HCT116 (cell line): ENCODE results near the gene ALPP. TPM values are rescaled to one million over a fixed set of nuclear protein-coding genes. Genes with fewer than 3 reads are reported as not detected.

ENCODE experiments used
- ATAC-seq: fragments of 200-7000 bp; cut with Tn5 transposase; 2 replicates; pipeline ENCODE4 v1.9.1; 2020; ENCODE audit warnings: mild to moderate bottlenecking, moderate library complexity
- BruUV-seq: library from RNA; stranded (reverse); fragments of 400-500 nt; replicated peaks from 2 replicates; lab custom pipeline; 2021; lab: Mats Ljungman, UMichigan
- CTCF ChIA-PET: fragments of 300-600 bp; sonication (Branson Sonifier 250); formaldehyde crosslinking; loops from one replicate; lab custom pipeline; 2021; ENCODE audit warnings: antibody characterized with exemption; lab: Charles Lee
- POLR2A ChIA-PET: fragments of 300-600, 350-600 bp; sonication (Branson Sonifier 250); formaldehyde crosslinking; loops from one replicate; lab custom pipeline; 2021; ENCODE audit warnings: antibody characterized with exemption; lab: Charles Lee
- RAD21 ChIA-PET, 2 experiments: fragments of 300-600 bp; sonication (Branson Sonifier 250); formaldehyde crosslinking; loops; one replicate each; lab custom pipeline; 2023; ENCODE audit warnings: low total read pairs in 2 of 2; ENCODE audit not compliant: uncharacterized antibody in 2 of 2, unreplicated experiment in 2 of 2, low non-redundant PET in 1 of 2; lab: Charles Lee
- DNase-seq: peaks from one replicate; pipeline ENCODE4 v3.0.0-alpha.2; 2010; ENCODE audit warnings: low read depth, low spot score
- H2AFZ ChIP-seq: fragments of 200-600 bp; shearing (Covaris generic), sonication (generic); 2 replicates; pipeline ENCODE4 v1.6.1; 2017; ENCODE audit warnings: low read depth, mixed run types, mixed read lengths, antibody characterized with exemption, low read length; ENCODE audit not compliant: poor library complexity, severe bottlenecking
- H3K27ac ChIP-seq: 2 replicates; pipeline ENCODE4 v1.5.1; 2012; ENCODE audit warnings: low read depth, low read length
- H3K27me3 ChIP-seq: fragments of 200-600 bp; sonication (generic); 2 replicates; pipeline ENCODE4 v1.6.1; 2016; ENCODE audit warnings: mixed run types, low read length, mixed read lengths; ENCODE audit not compliant: insufficient read depth
- H3K36me3 ChIP-seq, 2 experiments: fragments of 200-500 bp in 1 of 2; fragments of 200-600 bp in 1 of 2; sonication (Bioruptor generic) in 1 of 2; sonication (generic) in 1 of 2; 2 replicates each; pipeline versions ENCODE4 v1.5.1 to v1.6.1; 2014 to 2016; ENCODE audit warnings: low read length in 2 of 2, inconsistent platforms in 1 of 2, mixed read lengths in 1 of 2, mixed run types in 1 of 2; ENCODE audit not compliant: insufficient read depth in 2 of 2, control insufficient read depth in 1 of 2
- H3K4me1 ChIP-seq, 2 experiments: fragments of 200-600 bp in 1 of 2; sonication (generic) in 1 of 2; 2 replicates each; pipeline versions ENCODE4 v1.5.1 to v1.6.1; 2012 to 2017; ENCODE audit warnings: low read length in 2 of 2, inconsistent platforms in 1 of 2, mild to moderate bottlenecking in 1 of 2, mixed read lengths in 1 of 2, mixed run types in 1 of 2, moderate library complexity in 1 of 2; ENCODE audit not compliant: insufficient read depth in 2 of 2, control insufficient read depth in 1 of 2
- H3K4me2 ChIP-seq: fragments of 200-600 bp; sonication (generic); 2 replicates; pipeline ENCODE4 v1.6.1; 2017; ENCODE audit warnings: mixed run types, low read length, mixed read lengths
- H3K4me3 ChIP-seq, 2 experiments: fragments of 200-600 bp in 1 of 2; sonication (generic) in 1 of 2; replicated peaks in 1 of 2; 2 replicates each; pipeline ENCODE4 v1.5.1; 2011 to 2016; ENCODE audit warnings: low read length in 2 of 2, control low read depth in 1 of 2, low read depth in 1 of 2, mild to moderate bottlenecking in 1 of 2, mixed read lengths in 1 of 2, mixed run types in 1 of 2
- H3K79me2 ChIP-seq: fragments of 200-600 bp; sonication (generic); 2 replicates; pipeline ENCODE4 v1.6.1; 2017; ENCODE audit warnings: mild to moderate bottlenecking, mixed run types, low read length, moderate library complexity, mixed read lengths; ENCODE audit not compliant: insufficient read depth
- H3K9ac ChIP-seq: fragments of 200-600 bp; sonication (generic); 2 replicates; pipeline ENCODE4 v1.6.1; 2016; ENCODE audit warnings: low read length, mixed read lengths
- H3K9me2 ChIP-seq: fragments of 200-600 bp; sonication (generic), shearing (Covaris generic); 2 replicates; pipeline ENCODE4 v1.6.1; 2017; ENCODE audit warnings: mixed run types, mild to moderate bottlenecking, moderate library complexity; ENCODE audit not compliant: insufficient read depth
- H3K9me3 ChIP-seq, 2 experiments: fragments of 200-500 bp in 1 of 2; fragments of 200-600 bp in 1 of 2; sonication (Bioruptor generic) in 1 of 2; sonication (generic) in 1 of 2; 2 replicates each; pipeline ENCODE4 v1.6.1; 2014 to 2017; ENCODE audit warnings: low read length in 2 of 2, mixed read lengths in 2 of 2, inconsistent platforms in 1 of 2, low read depth in 1 of 2, mild to moderate bottlenecking in 1 of 2, mixed run types in 1 of 2, moderate library complexity in 1 of 2; ENCODE audit not compliant: control insufficient read depth in 1 of 2, insufficient read depth in 1 of 2
- H4K20me1 ChIP-seq: fragments of 200-600 bp; sonication (generic), shearing (Covaris generic); 2 replicates; pipeline ENCODE4 v1.6.1; 2017; ENCODE audit warnings: mixed run types, mild to moderate bottlenecking, moderate library complexity; ENCODE audit not compliant: insufficient read depth
- ATF3 ChIP-seq: IDR thresholded peaks from 2 replicates; pipeline ENCODE4 v1.6.1; 2012
- CBX3 ChIP-seq: IDR thresholded peaks from 2 replicates; pipeline ENCODE4 v1.6.1; 2012; ENCODE audit warnings: low read depth
- CEBPB ChIP-seq: IDR thresholded peaks from 2 replicates; pipeline ENCODE4 v1.6.1; 2012; ENCODE audit warnings: low read depth
- EGR1 ChIP-seq: IDR thresholded peaks from 2 replicates; pipeline ENCODE4 v1.6.1; 2012; ENCODE audit warnings: low read depth
- ELF1 ChIP-seq: IDR thresholded peaks from 2 replicates; pipeline ENCODE4 v1.6.1; 2012; ENCODE audit warnings: low read depth, borderline replicate concordance
- EZH2 ChIP-seq: fragments of 200-600 bp; sonication (generic); IDR thresholded peaks from 2 replicates; pipeline ENCODE4 v1.6.1; 2017; ENCODE audit warnings: antibody characterized with exemption, mixed run types
- FOSL1 ChIP-seq: IDR thresholded peaks from 2 replicates; pipeline ENCODE4 v1.6.1; 2012; ENCODE audit warnings: low read depth
- JUND ChIP-seq: IDR thresholded peaks from 2 replicates; pipeline ENCODE4 v1.6.1; 2012
- MAX ChIP-seq: IDR thresholded peaks from 2 replicates; pipeline ENCODE4 v1.6.1; 2012
- POLR2A ChIP-seq: IDR thresholded peaks from 2 replicates; pipeline ENCODE4 v1.7.0; 2011; ENCODE audit warnings: borderline replicate concordance; ENCODE audit not compliant: insufficient read depth, insufficient read length; ENCODE audit errors: extremely low read depth
- POLR2AphosphoS5 ChIP-seq: IDR thresholded peaks from 2 replicates; pipeline ENCODE4 v1.6.1; 2011; ENCODE audit warnings: mild to moderate bottlenecking, low read depth, low read length, moderate library complexity
- RAD21 ChIP-seq: IDR thresholded peaks from 2 replicates; pipeline ENCODE4 v1.6.1; 2012; ENCODE audit warnings: low read depth, mild to moderate bottlenecking
- SIN3A ChIP-seq: IDR thresholded peaks from 2 replicates; pipeline ENCODE4 v1.6.1; 2012; ENCODE audit warnings: low read depth
- SP1 ChIP-seq: IDR thresholded peaks from 2 replicates; pipeline ENCODE4 v1.6.1; 2012; ENCODE audit warnings: low read depth
- SRF ChIP-seq: IDR thresholded peaks from 2 replicates; pipeline ENCODE4 v1.6.1; 2012; ENCODE audit warnings: low read depth
- TCF7L2 ChIP-seq: IDR thresholded peaks from 2 replicates; pipeline ENCODE4 v1.7.0; 2011; ENCODE audit warnings: borderline replicate concordance, inconsistent platforms; ENCODE audit not compliant: insufficient read depth, insufficient read length; ENCODE audit errors: extremely low read depth
- ZFX ChIP-seq: fragments of 450-650 bp; IDR thresholded peaks from 2 replicates; pipeline ENCODE4 v1.6.1; 2017
- ZNF274 ChIP-seq: fragments of 200-500 bp; sonication (Bioruptor generic); IDR thresholded peaks from 2 replicates; pipeline ENCODE4 v1.6.1; 2014; ENCODE audit warnings: mild to moderate bottlenecking, low read depth, low read length, inconsistent platforms
- intact Hi-C: fragments of 100-400 bp; cut with micrococcal nuclease; formaldehyde crosslinking; loops from 2 replicates; pipeline ENCODE4 v1.10.0; 2022
- total RNA-seq: library from RNA; stranded (reverse); gene quantifications from one replicate; pipeline ENCODE4 v1.2.1, GENCODE V29; 2021; ENCODE audit not compliant: unreplicated experiment
- TF ChIP-seq, protein P1 (sequence below): IDR thresholded peaks from 2 replicates; pipeline ENCODE4 v1.6.1; 2011; ENCODE audit warnings: mild to moderate bottlenecking, low read length, moderate library complexity; ENCODE audit not compliant: insufficient replicate concordance; ENCODE audit errors: extremely low read depth
- TF ChIP-seq, protein P2 (sequence below): IDR thresholded peaks from 2 replicates; pipeline ENCODE4 v1.6.1; 2012; ENCODE audit warnings: low read depth

The ALPP gene
- total RNA-seq, 1 experiment from 2014 or later = 0.34 TPM

- H3K4me2 ChIP-seq = peak overlapping the region; percentile 83
- no peak overlapping the region for H3K27ac ChIP-seq
- DNase-seq (no peak), ATAC-seq (no peak)
- ChIA-PET POLR2A (no interaction called here), RAD21 (no interaction called here), CTCF (no interaction called here)
- no peak overlapping the region for H2AFZ ChIP-seq
- H3K36me3 ChIP-seq = no peaks in the 10 kb centered on the region
- no peak overlapping the region for H3K9ac ChIP-seq
- peaks cover 5 to 27% of the 10 kb centered on the region in 2 experiments; a peak in 3 of 4 replicates for H3K4me1 ChIP-seq
- no peaks in the 10 kb centered on the region for H3K79me2 ChIP-seq
- intact Hi-C loops = no loop called here
- no peak for TF ChIP-seq RAD21
- no peak for TF ChIP-seq SRF
- TF ChIP-seq EZH2 = no peak
- TF ChIP-seq ZNF274 = no peak
- no peak for TF ChIP-seq POLR2A
- TF ChIP-seq EGR1 = no peak
- TF ChIP-seq SIN3A = no peak
- no peak for TF ChIP-seq ELF1
- TF ChIP-seq ZFX = no peak
- TF ChIP-seq, protein P1, sequence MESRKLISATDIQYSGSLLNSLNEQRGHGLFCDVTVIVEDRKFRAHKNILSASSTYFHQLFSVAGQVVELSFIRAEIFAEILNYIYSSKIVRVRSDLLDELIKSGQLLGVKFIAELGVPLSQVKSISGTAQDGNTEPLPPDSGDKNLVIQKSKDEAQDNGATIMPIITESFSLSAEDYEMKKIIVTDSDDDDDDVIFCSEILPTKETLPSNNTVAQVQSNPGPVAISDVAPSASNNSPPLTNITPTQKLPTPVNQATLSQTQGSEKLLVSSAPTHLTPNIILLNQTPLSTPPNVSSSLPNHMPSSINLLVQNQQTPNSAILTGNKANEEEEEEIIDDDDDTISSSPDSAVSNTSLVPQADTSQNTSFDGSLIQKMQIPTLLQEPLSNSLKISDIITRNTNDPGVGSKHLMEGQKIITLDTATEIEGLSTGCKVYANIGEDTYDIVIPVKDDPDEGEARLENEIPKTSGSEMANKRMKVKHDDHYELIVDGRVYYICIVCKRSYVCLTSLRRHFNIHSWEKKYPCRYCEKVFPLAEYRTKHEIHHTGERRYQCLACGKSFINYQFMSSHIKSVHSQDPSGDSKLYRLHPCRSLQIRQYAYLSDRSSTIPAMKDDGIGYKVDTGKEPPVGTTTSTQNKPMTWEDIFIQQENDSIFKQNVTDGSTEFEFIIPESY = no peak
- TF ChIP-seq POLR2AphosphoS5 = no peak
- TF ChIP-seq TCF7L2 = no peak
- TF ChIP-seq MAX = no peak
- no peak for TF ChIP-seq FOSL1
- no peak for TF ChIP-seq CBX3
- TF ChIP-seq CEBPB = no peak
- no peak for TF ChIP-seq JUND
- TF ChIP-seq ATF3 = no peak
- TF ChIP-seq SP1 = no peak
- TF ChIP-seq, protein P2, sequence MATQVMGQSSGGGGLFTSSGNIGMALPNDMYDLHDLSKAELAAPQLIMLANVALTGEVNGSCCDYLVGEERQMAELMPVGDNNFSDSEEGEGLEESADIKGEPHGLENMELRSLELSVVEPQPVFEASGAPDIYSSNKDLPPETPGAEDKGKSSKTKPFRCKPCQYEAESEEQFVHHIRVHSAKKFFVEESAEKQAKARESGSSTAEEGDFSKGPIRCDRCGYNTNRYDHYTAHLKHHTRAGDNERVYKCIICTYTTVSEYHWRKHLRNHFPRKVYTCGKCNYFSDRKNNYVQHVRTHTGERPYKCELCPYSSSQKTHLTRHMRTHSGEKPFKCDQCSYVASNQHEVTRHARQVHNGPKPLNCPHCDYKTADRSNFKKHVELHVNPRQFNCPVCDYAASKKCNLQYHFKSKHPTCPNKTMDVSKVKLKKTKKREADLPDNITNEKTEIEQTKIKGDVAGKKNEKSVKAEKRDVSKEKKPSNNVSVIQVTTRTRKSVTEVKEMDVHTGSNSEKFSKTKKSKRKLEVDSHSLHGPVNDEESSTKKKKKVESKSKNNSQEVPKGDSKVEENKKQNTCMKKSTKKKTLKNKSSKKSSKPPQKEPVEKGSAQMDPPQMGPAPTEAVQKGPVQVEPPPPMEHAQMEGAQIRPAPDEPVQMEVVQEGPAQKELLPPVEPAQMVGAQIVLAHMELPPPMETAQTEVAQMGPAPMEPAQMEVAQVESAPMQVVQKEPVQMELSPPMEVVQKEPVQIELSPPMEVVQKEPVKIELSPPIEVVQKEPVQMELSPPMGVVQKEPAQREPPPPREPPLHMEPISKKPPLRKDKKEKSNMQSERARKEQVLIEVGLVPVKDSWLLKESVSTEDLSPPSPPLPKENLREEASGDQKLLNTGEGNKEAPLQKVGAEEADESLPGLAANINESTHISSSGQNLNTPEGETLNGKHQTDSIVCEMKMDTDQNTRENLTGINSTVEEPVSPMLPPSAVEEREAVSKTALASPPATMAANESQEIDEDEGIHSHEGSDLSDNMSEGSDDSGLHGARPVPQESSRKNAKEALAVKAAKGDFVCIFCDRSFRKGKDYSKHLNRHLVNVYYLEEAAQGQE = no peak
- H3K27me3 ChIP-seq = no peaks in the 10 kb centered on the region
- BruUV-seq = no TSS peak
- H3K4me3 ChIP-seq = peak overlapping the region; percentile 51 to 66
- H4K20me1 ChIP-seq = no peaks in the 10 kb centered on the region
- H3K9me2 ChIP-seq = no peaks in the 10 kb centered on the region
- H3K9me3 ChIP-seq = no peaks in the 10 kb centered on the region
Observed at GRCh38 chr2:232420073-232420454, 41.5 kb downstream of the ALPP start.
